ENCODE measurements around the gene ZFR. TPM values are rescaled to one million over a fixed set of nuclear protein-coding genes. Genes with fewer than 3 reads are reported as not detected.
A peak's percentile ranks its signal among the peaks of the same experiment; 100 is the strongest.

The ZFR gene
- polyA plus RNA-seq, 3 donors, result 29.8 to 81.8 (median 62.3) TPM

DNA sequence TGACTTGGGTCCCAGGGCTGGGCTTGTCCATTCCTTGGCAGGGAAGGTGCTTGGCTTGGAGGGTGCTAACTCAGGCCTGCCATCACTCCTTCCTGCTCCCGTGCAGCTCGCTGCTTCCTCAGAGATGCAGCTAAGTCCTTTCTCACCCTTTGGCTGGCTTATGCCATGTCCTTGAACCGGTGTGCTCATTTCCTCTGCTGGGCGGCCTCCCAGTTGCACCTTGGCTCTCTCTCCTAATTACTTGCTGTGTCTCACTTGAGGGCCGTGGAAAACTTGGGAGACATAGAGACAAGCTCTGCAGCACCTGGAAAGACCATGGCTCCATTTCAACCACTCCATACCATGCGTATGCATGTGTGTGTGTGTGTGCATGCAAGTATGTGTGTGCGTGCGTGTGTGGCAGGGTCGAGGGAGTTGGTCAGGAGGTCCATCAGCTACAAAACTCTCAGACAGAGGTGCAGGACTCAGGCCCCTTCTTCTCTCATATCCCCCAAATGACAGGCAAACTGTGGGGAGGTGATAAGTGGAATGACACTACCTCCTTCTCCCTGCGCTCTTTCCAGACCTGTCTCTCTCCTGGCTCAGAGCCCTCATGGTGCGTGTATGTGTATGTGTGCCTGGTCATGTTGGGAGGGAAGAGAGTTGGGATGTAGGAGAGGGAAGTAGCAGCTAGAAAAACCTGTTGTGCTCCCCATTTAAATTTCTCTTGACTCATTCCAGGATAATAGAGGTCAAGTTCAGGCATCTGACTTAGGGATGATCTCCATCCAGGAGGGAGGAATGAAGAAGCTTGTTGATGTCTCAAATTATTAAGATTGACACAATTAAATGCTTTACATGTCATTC, 114.2 kb downstream of the ZFR start:
- DNase-seq, result no peak
- Mint-ChIP-seq H3K4me1 (no peaks in the 10 kb centered on the region), H3K36me3 (no peaks in the 10 kb centered on the region), H3K27me3 (ENCODE audit: low read depth in 3 of 3) (peaks cover 1 to 2% (median 1%) of the 10 kb centered on the region in 3 donors), H3K27ac (peak overlapping the region in 2 of 7 donors; percentile 31 to 75), H3K9me3 (peaks cover 0 to 3% (median 0%) of the 10 kb centered on the region in 7 donors), H3K4me3 (no peak overlapping the region)
- no peaks in the 10 kb centered on the region for H4K20me1 ChIP-seq (ENCODE audit: insufficient read depth, low read length)
- H3K4me1 ChIP-seq (ENCODE audit: control insufficient read depth in 1 of 2, insufficient read depth in 2 of 2, low read length in 2 of 2), result no peaks in the 10 kb centered on the region
- H3K27ac ChIP-seq (ENCODE audit: low read depth in 1 of 2, low read length in 2 of 2), result no peak overlapping the region
- 88% methylated on average over 2 of the region's 11 CpGs for WGBS (ENCODE audit: insufficient coverage)
- intact Hi-C loops (cut with micrococcal nuclease), result no loop called here
- no peak for TF ChIP-seq CTCF (IDR thresholded peaks at IDR 0.05)
- no peak overlapping the region for H2AFZ ChIP-seq (ENCODE audit: insufficient read depth, low read depth, low read length, poor library complexity, severe bottlenecking)
- H3K9ac ChIP-seq (ENCODE audit: insufficient read depth, low read length, poor library complexity, severe bottlenecking), result no peak overlapping the region
- no peak overlapping the region for H3K4me2 ChIP-seq (replicated peaks; ENCODE audit: extremely low read depth, low read length, poor library complexity, severe bottlenecking)
- H3K4me3 ChIP-seq (replicated peaks in 1 of 3; ENCODE audit: low read depth in 2 of 3, low read length in 3 of 3), result no peak overlapping the region
- no peaks in the 10 kb centered on the region for H3K9me3 ChIP-seq (replicated peaks in 1 of 2; ENCODE audit: control insufficient read depth in 1 of 2, insufficient read depth in 1 of 2, low read length in 2 of 2)
- H3K79me2 ChIP-seq (ENCODE audit: insufficient read depth, low read length), result no peaks in the 10 kb centered on the region
- H3K36me3 ChIP-seq (replicated peaks in 1 of 2; ENCODE audit: control insufficient read depth in 1 of 2, insufficient read depth in 2 of 2, low read length in 2 of 2), result no peaks in the 10 kb centered on the region
- no peaks in the 10 kb centered on the region for H3K27me3 ChIP-seq (ENCODE audit: control insufficient read depth in 2 of 2, insufficient read depth in 2 of 2, low read length in 2 of 2)

DNA sequence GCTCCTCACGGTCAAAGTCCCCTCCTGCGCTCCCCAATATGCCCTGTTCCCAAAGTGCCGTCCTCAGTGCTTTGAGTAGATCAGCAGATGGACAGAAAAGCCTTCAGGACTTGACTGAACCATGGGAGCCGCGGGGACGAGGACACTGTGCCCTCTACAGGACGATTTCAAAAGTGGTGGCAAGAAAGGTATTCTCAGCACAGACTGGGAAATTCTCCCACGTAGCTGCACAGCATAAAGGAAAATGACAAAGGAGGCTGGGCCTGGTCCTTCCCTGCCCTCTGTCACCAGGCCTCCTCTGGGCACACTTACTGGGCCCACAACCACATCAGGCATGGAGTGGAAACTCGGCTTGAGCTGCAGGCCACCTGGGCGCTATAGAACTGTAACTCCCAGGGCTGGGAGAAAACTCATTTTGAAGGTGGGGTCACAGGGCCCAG, 115.1 kb downstream of the ZFR start:
- H3K36me3 Mint-ChIP-seq, result no peaks in the 10 kb centered on the region
- no peak overlapping the region for H3K9ac ChIP-seq (ENCODE audit: insufficient read depth, low read length, poor library complexity, severe bottlenecking)
- intact Hi-C loops (cut with micrococcal nuclease), result no loop called here
- H3K27ac Mint-ChIP-seq, result peak overlapping the region in 2 of 7 donors; percentile 25 to 31
- peak; percentile 54 for TF ChIP-seq CTCF (IDR thresholded peaks at IDR 0.05)
- no peak overlapping the region for H3K4me3 ChIP-seq (replicated peaks in 1 of 3; ENCODE audit: low read depth in 2 of 3, low read length in 3 of 3)
- H4K20me1 ChIP-seq (ENCODE audit: insufficient read depth, low read length), result no peaks in the 10 kb centered on the region
- H3K4me3 Mint-ChIP-seq, result no peak overlapping the region
- H3K4me1 Mint-ChIP-seq, result no peaks in the 10 kb centered on the region
- H3K4me1 ChIP-seq (ENCODE audit: control insufficient read depth in 1 of 2, insufficient read depth in 2 of 2, low read length in 2 of 2), result no peaks in the 10 kb centered on the region
- H3K27me3 ChIP-seq (ENCODE audit: control insufficient read depth in 2 of 2, insufficient read depth in 2 of 2, low read length in 2 of 2), result no peaks in the 10 kb centered on the region
- H3K9me3 Mint-ChIP-seq, result peaks cover 0 to 3% (median 0%) of the 10 kb centered on the region in 7 donors
- H3K4me2 ChIP-seq (replicated peaks; ENCODE audit: extremely low read depth, low read length, poor library complexity, severe bottlenecking), result no peak overlapping the region
- no peak overlapping the region for H3K27ac ChIP-seq (ENCODE audit: low read depth in 1 of 2, low read length in 2 of 2)
- peak; percentile 32 to 52 (median 40) for DNase-seq
- no peak overlapping the region for H2AFZ ChIP-seq (ENCODE audit: insufficient read depth, low read depth, low read length, poor library complexity, severe bottlenecking)
- WGBS (ENCODE audit: insufficient coverage), result 35% methylated on average over 8 of the region's 10 CpGs
- H3K9me3 ChIP-seq (replicated peaks in 1 of 2; ENCODE audit: control insufficient read depth in 1 of 2, insufficient read depth in 1 of 2, low read length in 2 of 2), result no peaks in the 10 kb centered on the region
- H3K27me3 Mint-ChIP-seq (ENCODE audit: low read depth in 3 of 3), result peaks cover 1 to 2% (median 1%) of the 10 kb centered on the region in 3 donors
- H3K36me3 ChIP-seq (replicated peaks in 1 of 2; ENCODE audit: control insufficient read depth in 1 of 2, insufficient read depth in 2 of 2, low read length in 2 of 2), result no peaks in the 10 kb centered on the region
- H3K79me2 ChIP-seq (ENCODE audit: insufficient read depth, low read length), result no peaks in the 10 kb centered on the region

Measured in CD14-positive monocyte (primary cell).